ENCODE data around the gene RAPGEF6.

RAPGEF6 gene

GRCh38 chr5:131640043-131640856 lies 5.2 kb upstream of the RAPGEF6 start:
- no peak overlapping the region for H3K27ac ChIP-seq
- TF ChIP-seq CTCF (conservative IDR thresholded peaks at IDR 0.05) = no peak

GRCh38 chr5:131639148-131639547 lies 4.1 kb upstream of the RAPGEF6 start:
- H3K27ac ChIP-seq = no peak overlapping the region
- TF ChIP-seq CTCF (conservative IDR thresholded peaks at IDR 0.05) = no peak

GRCh38 chr5:131637694-131638093 lies 2.7 kb upstream of the RAPGEF6 start:
- TF ChIP-seq CTCF (conservative IDR thresholded peaks at IDR 0.05) = no peak

GRCh38 chr5:131635684-131636572 lies 899 bp upstream of the RAPGEF6 start:
- TF ChIP-seq CTCF (conservative IDR thresholded peaks at IDR 0.05) = no peak

More at GRCh38 chr5:131637694-131638093, 2.7 kb upstream of the RAPGEF6 start:
- H3K27ac ChIP-seq = no peak overlapping the region; the same call in 1 of the 2 replicates

GRCh38 chr5:131634666-131634995 lies 398 bp downstream of the RAPGEF6 start:
- peak overlapping the region; percentile 99 for H3K27ac ChIP-seq
- 0 out of 2 replicates have a peak, but pooled peaks have one; percentile 18 for TF ChIP-seq CTCF (conservative IDR thresholded peaks at IDR 0.05)

More at GRCh38 chr5:131635684-131636572, 899 bp upstream of the RAPGEF6 start:
- peak overlapping the region; percentile 99 for H3K27ac ChIP-seq

GRCh38 chr5:131634238-131634637 lies 791 bp downstream of the RAPGEF6 start:
- H3K27ac ChIP-seq = peak overlapping the region; percentile 99
- no peak for TF ChIP-seq CTCF (conservative IDR thresholded peaks at IDR 0.05)

GRCh38 chr5:131633830-131634229 lies 1.2 kb downstream of the RAPGEF6 start:
- H3K27ac ChIP-seq = peak overlapping the region; percentile 99
- no peak for TF ChIP-seq CTCF (conservative IDR thresholded peaks at IDR 0.05)
